NCI-H1092 (cell line): ENCODE results near the gene FLNB.

ENCODE experiments used
- DNase-seq: peaks from one replicate; lab custom pipeline; 2025; lab: John Stamatoyannopoulos, UW

The FLNB gene

DNA sequence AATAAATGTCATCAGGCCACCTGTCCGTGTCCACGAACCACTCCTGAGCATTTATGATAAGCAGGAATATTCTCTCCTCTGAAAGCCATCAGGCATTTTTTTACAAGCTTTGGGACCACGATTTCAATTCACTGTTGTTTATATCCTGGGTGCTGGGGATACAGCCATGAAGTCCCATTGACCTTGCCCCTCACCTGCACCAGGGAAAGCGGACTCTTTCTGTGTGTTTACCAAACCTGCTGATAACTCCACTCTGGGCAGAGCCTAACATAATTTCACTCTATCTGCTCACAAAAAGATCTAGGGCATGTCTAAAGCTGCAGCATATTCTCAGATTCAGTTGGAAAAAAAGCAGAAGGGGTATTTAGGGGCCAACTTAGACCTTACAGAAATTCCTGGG, 197.8 kb downstream of the FLNB start:
- DNase-seq, result no peak

DNA sequence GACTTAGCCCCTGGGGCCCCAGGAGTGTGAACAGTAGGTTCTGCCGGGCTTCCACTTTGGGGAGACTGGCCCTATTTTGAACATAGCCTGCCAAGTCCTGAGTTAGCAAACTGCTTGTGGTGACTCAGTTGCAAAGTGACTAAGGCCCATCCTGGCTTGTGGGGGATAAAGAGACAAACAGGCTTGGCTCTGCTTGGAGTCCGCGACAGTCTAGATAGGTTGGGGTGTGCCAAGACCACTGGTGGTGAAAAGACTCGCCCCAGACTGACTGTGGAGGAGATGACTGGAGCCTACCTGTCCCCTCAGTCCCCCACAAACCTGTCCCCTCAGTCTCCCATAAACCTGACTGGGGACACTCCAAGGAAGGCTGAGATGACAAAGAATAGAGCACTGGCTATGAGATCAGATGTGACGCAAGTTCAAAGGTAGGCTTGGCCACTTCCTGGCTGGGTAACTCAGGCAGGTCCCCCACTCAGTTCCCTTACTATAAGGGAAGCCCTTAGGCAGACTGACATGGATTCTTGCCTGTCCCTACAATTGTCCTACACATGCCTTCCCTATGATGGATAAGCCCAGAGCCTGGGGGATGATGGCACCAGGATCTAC, 198.3 kb downstream of the FLNB start:
- no peak for DNase-seq

DNA sequence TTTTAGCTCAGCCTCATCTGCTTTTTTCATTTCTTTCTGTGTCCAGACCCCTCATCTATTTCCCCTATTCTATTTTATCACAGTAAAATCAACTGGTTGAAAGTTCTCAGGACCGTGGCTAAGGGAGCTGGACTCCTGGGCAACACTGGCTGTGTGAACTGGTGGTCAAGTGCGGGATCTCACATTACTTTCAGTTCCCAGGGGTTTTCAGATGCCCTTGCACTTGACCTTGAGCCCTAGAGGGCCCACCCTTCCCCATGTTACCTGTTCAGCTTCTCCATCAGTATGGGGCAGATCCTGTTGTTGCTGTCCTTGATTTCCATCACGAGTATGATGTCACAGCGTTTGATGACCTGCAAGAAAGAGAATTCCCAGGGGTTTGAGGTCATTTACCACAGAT, 199.7 kb downstream of the FLNB start:
- DNase-seq, result no peak

DNA sequence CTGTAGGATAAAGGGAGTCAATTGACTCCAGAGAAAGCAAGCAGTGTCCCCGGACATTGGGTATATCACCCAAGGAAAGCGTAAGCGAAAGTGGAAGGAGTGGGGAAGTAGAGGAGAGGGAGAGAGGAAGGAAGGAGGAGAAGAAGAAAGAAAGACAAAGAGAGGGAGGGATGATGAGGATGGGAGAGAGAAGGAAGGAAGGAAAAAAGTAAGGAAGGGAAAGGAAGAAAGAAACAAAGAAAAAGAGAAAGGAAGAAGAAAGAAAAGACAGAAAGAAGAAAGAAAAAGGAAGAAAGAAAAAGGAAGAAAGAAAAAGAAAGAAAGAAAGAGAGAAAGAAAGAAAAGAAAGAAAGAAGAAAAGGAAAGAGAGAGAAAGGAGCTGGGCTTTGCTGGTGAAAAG, 201.7 kb downstream of the FLNB start:
- DNase-seq, result no peak

- no peak for DNase-seq
These were observed 202.7 kb downstream of the FLNB start, which contains the start of gene DNASE1L3 for GRCh38 chr3:58210761-58211460. Gene DNASE1L3 (minus strand): TSS chr3:58210972. CDS start chr3:58210906, 66 bp downstream.

GRCh38 chr3:58214484-58215316, 206.5 kb downstream of the FLNB start:
- DNase-seq, result no peak

- DNase-seq, result no peak
These were observed 207.2 kb downstream of the FLNB start for GRCh38 chr3:58215317-58216025.

- no peak for DNase-seq
These were observed 208.4 kb downstream of the FLNB start for GRCh38 chr3:58216496-58217195.

DNA sequence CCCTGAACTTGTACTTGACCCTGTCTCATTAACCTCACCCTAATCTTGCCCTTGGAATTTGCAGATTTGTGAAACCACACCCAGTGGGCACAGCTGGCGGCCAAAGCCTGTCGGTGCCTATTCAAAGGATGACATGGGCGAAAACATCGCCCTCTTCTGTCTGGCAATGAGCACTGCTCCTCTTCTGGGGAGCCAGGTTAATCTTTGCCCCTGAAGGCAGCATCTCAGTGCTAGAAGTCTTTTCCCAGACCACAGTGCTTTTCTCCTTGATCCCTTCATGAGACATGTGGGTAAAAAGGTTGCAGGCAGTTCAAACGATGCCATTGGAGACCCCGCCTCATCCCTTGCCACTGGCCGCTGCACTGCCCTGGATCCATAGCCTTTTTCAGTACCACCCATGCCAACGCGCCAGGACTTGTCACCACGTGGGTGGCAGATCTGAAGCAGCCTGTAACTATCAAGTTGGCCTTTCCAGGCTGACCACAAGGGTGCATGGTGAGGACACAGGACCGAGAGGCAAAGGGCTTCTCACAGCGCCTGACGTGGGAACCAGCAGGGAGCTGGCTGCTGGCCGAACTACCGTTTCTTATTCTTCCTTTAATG, 209.1 kb downstream of the FLNB start:
- DNase-seq, result peak; percentile 22

- DNase-seq, result no peak
These were observed 210.7 kb downstream of the FLNB start for GRCh38 chr3:58218904-58219303.
